ENCODE results near the gene FCMR.
"Not testable (repeated sequence)": the region's sequence is repeated elsewhere in the genome, so short reads cannot be mapped to it uniquely, and the experiment has no call there.

FCMR gene

GRCh38 chr1:206873603-206874188, 48.0 kb downstream of the FCMR start:
- DNase-seq (ENCODE audit: low read depth) = no peak

DNA sequence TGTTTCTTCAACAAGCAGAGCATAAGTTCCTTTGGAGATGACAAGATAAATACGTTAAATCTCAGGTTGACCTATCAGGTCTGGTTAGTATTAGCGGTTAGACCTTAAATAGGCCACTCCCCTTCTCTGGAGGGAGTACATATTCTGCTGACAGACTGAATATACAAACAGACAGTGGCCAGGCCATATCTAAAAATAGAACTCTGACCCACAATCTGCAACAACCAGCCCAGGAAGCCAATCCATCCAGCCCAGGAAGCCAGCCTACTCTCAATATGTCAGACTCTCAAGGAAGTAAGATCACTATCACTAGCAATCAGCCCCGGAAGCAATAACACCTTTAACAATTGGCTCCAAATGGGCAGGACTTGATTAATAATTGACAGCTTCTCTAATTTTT, 49.6 kb downstream of the FCMR start:
- peak; percentile 35 for DNase-seq (ENCODE audit: low read depth)

DNA sequence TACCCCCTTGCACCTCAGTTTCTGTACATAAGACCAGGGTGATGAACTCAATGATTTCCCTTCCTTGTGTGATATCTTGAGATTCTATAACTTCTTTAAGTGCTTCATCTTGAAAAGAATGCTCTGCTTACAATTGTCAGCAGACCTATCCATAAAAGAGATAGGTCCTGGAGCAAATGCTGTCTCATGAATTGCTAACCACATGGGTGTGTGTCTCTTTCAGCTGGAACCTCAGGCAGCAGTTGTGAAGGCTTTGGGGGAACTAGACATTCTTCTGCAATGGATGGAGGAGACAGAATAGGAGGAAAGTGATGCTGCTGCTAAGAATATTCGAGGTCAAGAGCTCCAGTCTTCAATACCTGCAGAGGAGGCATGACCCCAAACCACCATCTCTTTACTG, 53.5 kb downstream of the FCMR start:
- no peak for DNase-seq (ENCODE audit: low read depth)

DNA sequence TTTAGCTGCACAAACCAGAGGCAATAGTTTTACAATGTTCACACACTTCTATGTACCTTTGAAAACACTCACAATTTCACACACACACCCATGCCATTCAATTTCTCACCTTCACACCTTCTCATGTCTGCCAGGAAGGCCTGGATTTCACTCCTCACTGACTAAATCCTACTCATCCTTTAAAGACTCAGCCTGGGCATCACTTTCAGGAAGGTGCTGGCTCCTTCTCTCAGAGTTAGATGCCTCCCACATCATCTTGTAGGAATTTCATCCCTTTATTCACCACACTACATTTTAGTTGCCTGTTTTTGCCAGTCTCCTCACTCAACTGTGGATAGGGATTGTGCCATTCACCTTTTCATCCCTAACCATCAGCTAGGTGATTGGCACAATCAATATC, 54.0 kb downstream of the FCMR start:
- DNase-seq (ENCODE audit: low read depth) = no peak

GRCh38 chr1:206867239-206867638, 54.5 kb downstream of the FCMR start:
- no peak for DNase-seq (ENCODE audit: low read depth)

DNA sequence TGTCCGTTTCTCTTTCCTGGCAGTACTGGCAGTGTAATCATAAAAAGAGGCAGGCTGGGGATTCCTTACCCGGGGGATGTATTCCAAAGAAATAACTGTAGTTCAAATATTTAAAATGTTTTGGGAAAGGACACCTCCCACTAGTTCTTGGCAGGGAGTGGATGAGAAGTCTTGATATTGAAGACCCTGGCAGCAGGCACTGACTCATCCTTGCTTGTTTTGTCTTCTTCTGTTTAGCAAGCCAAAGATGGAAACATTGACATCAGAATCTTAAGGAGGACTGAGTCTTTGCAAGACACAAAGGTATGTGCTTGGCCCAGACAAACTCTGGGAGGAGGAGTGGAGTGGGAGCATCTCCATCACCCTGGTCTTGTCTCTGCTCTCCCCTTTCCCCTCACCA, 55.7 kb downstream of the FCMR start:
- DNase-seq (ENCODE audit: low read depth) = peak; percentile 82

GRCh38 chr1:206864939-206865671, 56.6 kb downstream of the FCMR start, which contains the start of gene IL20:
Gene IL20 (plus strand): TSS chr1:206865623. CDS start chr1:206865853, 230 bp downstream.
- DNase-seq (ENCODE audit: low read depth) = peak; percentile 84

GRCh38 chr1:206863266-206863665, 58.5 kb downstream of the FCMR start:
- DNase-seq (ENCODE audit: low read depth) = no peak

- no peak for DNase-seq (ENCODE audit: low read depth)
Measured at GRCh38 chr1:206860165-206860564, 61.6 kb downstream of the FCMR start.

DNA sequence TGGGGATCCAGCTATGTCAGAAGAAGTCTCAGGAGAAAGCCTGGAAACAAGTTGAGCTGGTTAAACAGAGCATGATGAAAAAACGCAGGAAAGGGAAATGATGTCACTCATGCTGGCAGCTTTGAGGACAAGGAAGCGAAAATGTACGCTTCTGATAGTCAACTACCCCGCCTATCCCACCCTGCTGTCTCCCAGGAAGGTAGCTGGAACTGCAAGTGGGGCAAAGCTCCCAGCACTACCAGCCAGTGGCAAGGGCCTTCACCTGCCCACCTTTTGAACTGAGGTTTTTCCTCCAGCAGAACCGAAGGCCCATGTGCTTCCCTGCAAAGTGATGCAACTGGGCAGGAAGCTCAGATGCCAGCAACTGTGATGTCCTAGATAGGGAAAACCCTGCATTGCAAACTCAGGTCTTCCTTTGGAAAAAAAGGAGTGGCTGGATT, 62.6 kb downstream of the FCMR start:
- no peak for DNase-seq (ENCODE audit: low read depth)

DNA sequence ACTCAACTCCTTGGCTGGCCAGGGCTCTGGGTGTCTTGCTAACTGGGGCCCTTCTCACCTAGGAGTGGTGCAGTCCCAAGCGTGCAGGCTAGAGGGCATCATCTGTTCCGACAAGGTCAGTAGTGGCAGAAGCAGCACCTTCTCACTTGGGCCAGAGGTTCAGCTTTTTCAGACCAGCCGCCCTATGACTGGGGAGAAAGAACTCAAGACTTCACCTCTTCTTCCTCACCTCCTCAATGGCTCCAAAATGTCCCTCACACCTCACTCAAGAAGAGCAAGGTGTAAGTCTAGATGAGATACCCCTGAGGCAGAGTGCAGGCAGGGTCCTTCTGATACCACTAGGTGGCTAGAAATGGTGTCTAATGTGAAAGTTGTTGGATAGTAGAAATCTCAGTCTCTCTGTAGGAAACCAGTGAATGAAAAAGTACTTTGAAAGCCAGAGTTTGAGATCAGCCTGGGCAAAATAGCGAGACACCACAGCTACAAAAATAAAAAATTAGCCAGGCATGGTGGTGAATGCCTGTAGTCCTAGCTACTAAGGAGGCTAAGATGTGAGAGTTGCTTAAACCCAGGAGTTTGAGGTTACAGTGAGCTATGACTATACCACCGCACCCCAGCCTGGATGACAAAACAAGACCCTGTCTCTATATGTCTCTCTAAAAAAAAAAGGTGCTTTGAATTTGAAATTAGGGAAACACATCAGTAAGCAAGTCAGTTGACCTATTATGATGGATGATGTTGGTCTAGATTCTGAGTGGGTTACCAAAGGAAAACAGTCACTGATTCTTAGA, 64.9 kb downstream of the FCMR start:
- peak; percentile 19 for DNase-seq (ENCODE audit: low read depth)

- peak; percentile 22 for DNase-seq (ENCODE audit: low read depth)
Measured at GRCh38 chr1:206855859-206856258, 65.9 kb downstream of the FCMR start.

DNA sequence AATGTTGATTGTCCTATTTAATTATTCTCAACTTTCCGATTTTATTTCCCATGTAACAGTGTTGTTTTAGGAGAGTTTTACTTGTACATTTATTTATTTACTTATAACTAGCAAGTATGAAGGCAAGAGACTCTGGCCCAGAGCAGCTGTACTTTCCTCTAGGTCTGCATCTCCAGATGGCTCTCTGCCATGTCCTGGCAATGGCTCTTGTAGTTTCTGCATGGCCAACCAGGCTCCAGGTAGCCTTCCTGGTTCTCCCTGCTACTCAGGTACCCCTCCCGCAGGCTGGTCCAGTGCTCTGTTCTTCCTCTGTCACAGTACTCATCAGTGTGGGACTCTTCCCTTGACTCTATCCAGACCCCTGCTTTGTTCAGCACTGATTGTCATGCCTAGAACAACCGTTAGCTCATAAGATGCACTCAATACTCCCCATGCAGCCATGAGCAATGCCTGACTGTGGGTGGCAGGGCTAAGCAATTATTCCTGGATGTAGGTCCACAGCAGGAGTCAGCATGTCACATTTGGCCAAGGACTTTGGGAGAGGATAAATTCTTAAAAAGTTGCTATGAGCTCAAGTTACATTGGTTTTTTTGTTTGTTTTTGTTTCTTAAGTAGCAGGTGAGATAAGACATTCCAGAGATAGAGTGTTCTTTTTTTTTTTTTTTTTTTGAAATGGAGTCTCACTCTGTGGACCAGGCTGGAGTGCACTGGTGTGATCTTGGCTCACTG, 67.2 kb downstream of the FCMR start:
- DNase-seq (ENCODE audit: low read depth) = peak; percentile 33

- DNase-seq (ENCODE audit: low read depth) = not testable (repeated sequence)
Measured at GRCh38 chr1:206853696-206854095, 68.0 kb downstream of the FCMR start.
